Upper lobe of right lung (tissue), 1 donor: ENCODE results near the gene CENPP. TPM values are rescaled to one million over a fixed set of nuclear protein-coding genes. Genes with fewer than 3 reads are reported as not detected.

Experiments
- ATAC-seq: fragments of 200-7000 bp; cut with Tn5 transposase; one replicate; pipeline ENCODE4 v1.9.1; 2020; ENCODE audit warnings: mild to moderate bottlenecking, moderate library complexity
- DNase-seq: peaks from one replicate; pipeline ENCODE4 v3.0.0-alpha.2; 2020
- H3K27ac ChIP-seq: fragments of 200-600 bp; one replicate; pipeline ENCODE4 v1.8.0; 2022
- H3K27me3 ChIP-seq: fragments of 200-600 bp; one replicate; pipeline ENCODE4 v1.8.0; 2022; ENCODE audit warnings: mild to moderate bottlenecking
- H3K36me3 ChIP-seq: fragments of 200-600 bp; one replicate; pipeline ENCODE4 v1.8.0; 2022
- H3K4me1 ChIP-seq: fragments of 200-600 bp; one replicate; pipeline ENCODE4 v1.8.0; 2022
- H3K4me3 ChIP-seq: fragments of 200-600 bp; one replicate; pipeline ENCODE4 v1.8.0; 2022; ENCODE audit warnings: mild to moderate bottlenecking
- H3K9me3 ChIP-seq: fragments of 200-600 bp; one replicate; pipeline ENCODE4 v1.8.0; 2022
- intact Hi-C: fragments of 100-400 bp; cut with DNase I; formaldehyde crosslinking; loops from one replicate; pipeline ENCODE4 v1.11.0; 2022
- total RNA-seq: library from RNA; stranded (reverse); fragmentation: NEBNext Ultra II Directional; extraction: Animal tissue kit (Norgen Biotek cat#: 25700); gene quantifications from one replicate; pipeline ENCODE4 v1.2.1, GENCODE V29; 2021
- TF ChIP-seq, protein P1 (sequence below): fragments of 200-600 bp; IDR thresholded peaks from one replicate; pipeline ENCODE4 v1.8.0; 2022; ENCODE audit warnings: antibody characterized with exemption
- donor health status: DM: no; HTN: yes; CAD: no; lungs with severe emphysema.

The CENPP gene
- total RNA-seq, 1 donor from 2014 or later: 4.0 TPM

DNA sequence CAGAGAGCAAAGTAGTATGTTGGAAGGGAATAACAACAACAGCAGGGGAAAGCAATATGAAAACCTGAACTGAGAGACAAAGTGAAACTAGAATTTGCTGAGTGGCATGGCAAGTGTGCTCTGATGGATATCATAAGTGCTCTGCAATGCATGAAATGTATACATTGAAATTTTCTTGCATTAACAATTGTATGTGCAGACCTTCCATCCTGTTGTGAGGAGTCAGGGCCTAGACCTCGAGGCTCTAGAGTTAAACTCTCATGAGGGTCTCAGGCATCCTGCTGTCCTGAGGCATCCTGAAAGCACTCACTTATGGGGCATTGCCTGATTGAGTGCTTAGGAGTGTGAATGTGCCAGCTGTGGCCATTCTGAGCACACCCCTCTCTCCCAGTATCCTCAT lies 208.9 kb downstream of the CENPP start:
- Histone ChIP-seq H3K4me1 (peaks cover 12% of the 10 kb centered on the region), H3K36me3 (no peaks in the 10 kb centered on the region), H3K27ac (peak overlapping the region; percentile 24), H3K9me3 (no peaks in the 10 kb centered on the region), H3K4me3 (peak overlapping the region; percentile 36), H3K27me3 (no peaks in the 10 kb centered on the region)
- ATAC-seq (no peak), DNase-seq (no peak)
- TF ChIP-seq, protein P1, sequence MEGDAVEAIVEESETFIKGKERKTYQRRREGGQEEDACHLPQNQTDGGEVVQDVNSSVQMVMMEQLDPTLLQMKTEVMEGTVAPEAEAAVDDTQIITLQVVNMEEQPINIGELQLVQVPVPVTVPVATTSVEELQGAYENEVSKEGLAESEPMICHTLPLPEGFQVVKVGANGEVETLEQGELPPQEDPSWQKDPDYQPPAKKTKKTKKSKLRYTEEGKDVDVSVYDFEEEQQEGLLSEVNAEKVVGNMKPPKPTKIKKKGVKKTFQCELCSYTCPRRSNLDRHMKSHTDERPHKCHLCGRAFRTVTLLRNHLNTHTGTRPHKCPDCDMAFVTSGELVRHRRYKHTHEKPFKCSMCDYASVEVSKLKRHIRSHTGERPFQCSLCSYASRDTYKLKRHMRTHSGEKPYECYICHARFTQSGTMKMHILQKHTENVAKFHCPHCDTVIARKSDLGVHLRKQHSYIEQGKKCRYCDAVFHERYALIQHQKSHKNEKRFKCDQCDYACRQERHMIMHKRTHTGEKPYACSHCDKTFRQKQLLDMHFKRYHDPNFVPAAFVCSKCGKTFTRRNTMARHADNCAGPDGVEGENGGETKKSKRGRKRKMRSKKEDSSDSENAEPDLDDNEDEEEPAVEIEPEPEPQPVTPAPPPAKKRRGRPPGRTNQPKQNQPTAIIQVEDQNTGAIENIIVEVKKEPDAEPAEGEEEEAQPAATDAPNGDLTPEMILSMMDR: no peak
- intact Hi-C loops: no loop called here

DNA sequence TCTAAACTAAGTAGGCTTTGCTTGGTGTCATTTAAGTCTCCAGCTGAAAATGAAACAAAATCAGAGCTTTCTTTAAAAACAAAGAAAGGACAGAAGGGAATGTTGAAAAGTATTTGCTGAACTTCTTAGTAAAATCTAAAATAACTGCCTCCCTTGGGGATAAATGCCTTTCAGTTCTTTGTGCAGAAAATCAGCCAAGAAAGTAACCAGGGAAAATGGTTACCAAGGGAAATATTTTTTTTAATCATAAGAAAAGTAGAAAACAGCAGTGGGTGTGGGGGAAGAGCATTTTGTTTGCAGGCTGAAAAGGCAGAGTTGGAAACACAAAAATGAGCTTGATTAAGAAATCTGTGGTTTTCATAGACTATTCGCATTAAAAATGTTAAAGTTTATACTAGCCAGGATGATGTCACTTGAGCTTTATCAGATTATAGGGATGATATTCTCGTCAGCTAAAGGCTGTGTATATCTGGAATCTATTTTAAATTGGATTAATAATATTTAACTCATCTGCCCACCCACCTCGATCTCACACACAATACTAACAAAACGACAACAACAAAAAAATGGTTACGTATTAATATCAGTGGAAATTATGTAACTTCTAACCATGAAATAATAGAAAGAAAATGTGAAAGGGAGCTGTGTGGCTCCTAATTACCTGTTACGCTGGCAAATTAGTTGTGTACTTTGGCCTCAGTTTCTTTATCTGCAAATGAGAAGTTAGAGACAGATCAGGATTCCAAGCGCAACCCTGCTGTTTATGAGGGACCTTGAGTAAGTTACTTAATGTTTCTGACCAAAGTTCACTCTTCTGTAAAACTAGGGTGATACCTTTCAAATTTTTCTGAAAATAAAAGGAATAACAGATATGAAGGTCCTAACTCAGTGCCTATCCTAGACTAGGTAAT lies 210.4 kb downstream of the CENPP start, which contains the start of gene ECM2:
Gene ECM2, minus strand, starts transcription at position 51 of the 911 bp plus-strand sequence. CDS start 13,124 bp downstream, outside the sequence.
- intact Hi-C loops: no loop called here
- TF ChIP-seq, protein P1: no peak
- no peak for ATAC-seq

DNA sequence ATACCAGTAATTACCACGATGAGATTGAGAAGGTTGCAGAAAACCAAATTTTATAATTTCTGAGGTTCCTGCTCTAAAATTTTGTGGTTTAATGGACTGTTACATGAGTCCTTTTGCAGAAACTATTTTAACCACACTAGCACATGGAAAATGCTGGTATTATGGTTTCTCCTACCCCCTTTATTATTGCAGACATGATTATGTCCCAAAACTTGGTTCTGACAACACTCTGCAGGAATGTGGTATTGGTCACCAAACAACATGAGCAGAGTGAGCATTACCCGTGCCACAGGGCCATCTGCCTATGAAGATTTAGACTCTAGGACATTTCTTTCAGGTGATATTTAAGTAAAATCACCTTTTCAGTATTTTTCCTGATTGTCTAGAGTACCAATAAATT lies 212.8 kb downstream of the CENPP start:
- intact Hi-C loops: no loop called here

More for the DNA sequence above, 210.4 kb downstream of the CENPP start, which contains the start of gene ECM2:
- no peaks in the 10 kb centered on the region for H3K27me3 ChIP-seq
- H3K9me3 ChIP-seq: no peaks in the 10 kb centered on the region
- no peaks in the 10 kb centered on the region for H3K36me3 ChIP-seq
- peaks cover 12% of the 10 kb centered on the region for H3K4me1 ChIP-seq
- peak within 1 kb of the TSS; percentile 36 for H3K4me3 ChIP-seq
- DNase-seq: no peak
- H3K27ac ChIP-seq: peak within 1 kb of the TSS; percentile 59

DNA sequence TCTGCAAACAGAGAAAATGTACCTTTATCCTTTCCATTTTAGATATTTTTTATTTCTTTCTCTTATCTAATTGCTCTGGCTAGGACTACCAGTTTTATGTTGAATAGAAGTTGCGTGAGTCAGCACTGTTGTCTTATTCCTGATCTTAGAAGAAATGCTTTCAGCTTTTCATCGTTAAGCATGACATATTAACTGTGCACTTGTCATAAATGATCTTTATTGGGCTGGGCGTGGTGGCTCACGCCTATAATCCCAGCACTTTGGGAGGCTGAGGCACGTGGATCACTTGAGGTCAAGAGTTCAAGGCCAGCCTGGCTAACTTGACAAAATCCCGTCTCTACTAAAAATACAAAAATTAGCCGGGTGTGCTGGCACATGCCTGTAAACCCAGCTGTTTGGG lies 218.2 kb downstream of the CENPP start:
- ATAC-seq: no peak
- Histone ChIP-seq H3K4me1 (no peaks in the 10 kb centered on the region), H3K27me3 (no peaks in the 10 kb centered on the region), H3K9me3 (no peaks in the 10 kb centered on the region), H3K4me3 (no peak overlapping the region), H3K36me3 (no peaks in the 10 kb centered on the region), H3K27ac (no peak overlapping the region)
- DNase-seq: no peak
- TF ChIP-seq, protein P1: no peak
- intact Hi-C loops: no loop called here

More for the DNA sequence above, 212.8 kb downstream of the CENPP start:
- Histone ChIP-seq H3K4me3 (no peak overlapping the region), H3K36me3 (no peaks in the 10 kb centered on the region), H3K4me1 (peaks cover 12% of the 10 kb centered on the region), H3K27me3 (no peaks in the 10 kb centered on the region), H3K27ac (no peak overlapping the region), H3K9me3 (no peaks in the 10 kb centered on the region)
- TF ChIP-seq, protein P1: no peak
- DNase-seq: no peak
- no peak for ATAC-seq

GRCh38 chr9:92545002-92545510 lies 219.3 kb downstream of the CENPP start:
- H3K27ac ChIP-seq: no peak overlapping the region
- H3K4me3 ChIP-seq: no peak overlapping the region
- ATAC-seq (no peak), DNase-seq (no peak)
- no peaks in the 10 kb centered on the region for H3K36me3 ChIP-seq
- no peaks in the 10 kb centered on the region for H3K27me3 ChIP-seq
- TF ChIP-seq, protein P1: no peak
- intact Hi-C loops: no loop called here
- no peaks in the 10 kb centered on the region for H3K4me1 ChIP-seq
- H3K9me3 ChIP-seq: no peaks in the 10 kb centered on the region
